Left lung (tissue), 14 donors: ENCODE results near the gene CABP5. TPM values are rescaled to one million over a fixed set of nuclear protein-coding genes. Genes with fewer than 3 reads are reported as not detected.
"Not testable (repeated sequence)": the region's sequence is repeated elsewhere in the genome, so short reads cannot be mapped to it uniquely, and the experiment has no call there.

Experiments used
- ATAC-seq: fragments of 200-7000 bp; cut with Tn5 transposase; one replicate; pipeline ENCODE4 v1.9.1; 2020; ENCODE audit warnings: moderate library complexity
- DNase-seq, 4 donors: peaks; one replicate each; pipeline ENCODE4 v3.0.0-alpha.2; 2013 to 2020
- H3K27ac ChIP-seq, 2 donors: fragments of 200-600 bp; sonication (generic) in 1 of 2; one replicate each; pipeline versions ENCODE4 v1.5.0 to v1.8.0; 2020 to 2021
- H3K27me3 ChIP-seq, 2 donors: fragments of 200-600 bp; sonication (generic) in 1 of 2; one replicate each; pipeline versions ENCODE4 v1.5.0 to v1.8.0; 2020 to 2021
- H3K36me3 ChIP-seq, 2 donors: fragments of 200-600 bp; sonication (generic) in 1 of 2; one replicate each; pipeline versions ENCODE4 v1.5.0 to v1.8.0; 2020 to 2021
- H3K4me1 ChIP-seq, 2 donors: fragments of 200-600 bp; one replicate each; pipeline ENCODE4 v1.8.0; 2021
- H3K4me3 ChIP-seq, 2 donors: fragments of 200-600 bp; sonication (generic) in 1 of 2; one replicate each; pipeline versions ENCODE4 v1.5.0 to v1.8.0; 2020 to 2021; ENCODE audit warnings: mild to moderate bottlenecking in 1 of 2
- H3K9me3 ChIP-seq, 2 donors: fragments of 200-600 bp; sonication (generic) in 1 of 2; one replicate each; pipeline versions ENCODE4 v1.5.0 to v1.8.0; 2020 to 2021
- intact Hi-C, 2 donors: fragments of 100-400 bp; cut with DNase I; formaldehyde crosslinking; loops; one replicate each; pipeline versions ENCODE4 v1.11.2 to v1.14.2; 2022
- long read RNA-seq, 12 donors: library from polyadenylated mRNA in 2 of 12; unstranded in 2 of 12; transcript quantifications; one replicate each; pipeline ENCODE4 v2.0.0 and lab custom pipeline, GENCODE V29; 2019 to 2026
- polyA plus RNA-seq, 6 donors: library from polyadenylated mRNA; unstranded; fragments of 120-200 nt; gene quantifications; one replicate each; pipeline ENCODE4 v1.2.1, GENCODE V29; 2013; ENCODE audit not compliant: insufficient read length in 6 of 6
- total RNA-seq, 2 donors: library from RNA; stranded (reverse); fragmentation: NEBNext Ultra II Directional; extraction: Animal tissue kit (Norgen Biotek cat#: 25700); gene quantifications; one replicate each; pipeline ENCODE4 v1.2.1, GENCODE V29; 2021
- TF ChIP-seq, protein P1 (sequence below), 2 donors: fragments of 200-600 bp; sonication (generic) in 1 of 2; IDR thresholded peaks; one replicate each; pipeline versions ENCODE4 v1.5.0 to v1.8.0; 2021; ENCODE audit warnings: antibody characterized with exemption in 2 of 2
- donor health status: DM: no; HTN: yes; CAD: no.
- donor health status: DM: no; HTN: no; CAD: no.

CABP5 gene
- total RNA-seq (not detected), polyA plus RNA-seq (not detected)
- long read RNA-seq, donor 1: 0 reads
- long read RNA-seq, donor 2: 0 reads
- long read RNA-seq, donor 3: 0 reads
- long read RNA-seq, donor 4: 0 reads
- long read RNA-seq, donor 5: 0 reads
- long read RNA-seq, donor 6: 0 reads
- long read RNA-seq, donor 7: 0 reads
- long read RNA-seq, donor 8: 0 reads
- long read RNA-seq, donor 9: 0 reads
- long read RNA-seq, donor 10: 0 reads
- long read RNA-seq, donor 11: 0 reads
- long read RNA-seq, donor 12: 0 reads

DNA sequence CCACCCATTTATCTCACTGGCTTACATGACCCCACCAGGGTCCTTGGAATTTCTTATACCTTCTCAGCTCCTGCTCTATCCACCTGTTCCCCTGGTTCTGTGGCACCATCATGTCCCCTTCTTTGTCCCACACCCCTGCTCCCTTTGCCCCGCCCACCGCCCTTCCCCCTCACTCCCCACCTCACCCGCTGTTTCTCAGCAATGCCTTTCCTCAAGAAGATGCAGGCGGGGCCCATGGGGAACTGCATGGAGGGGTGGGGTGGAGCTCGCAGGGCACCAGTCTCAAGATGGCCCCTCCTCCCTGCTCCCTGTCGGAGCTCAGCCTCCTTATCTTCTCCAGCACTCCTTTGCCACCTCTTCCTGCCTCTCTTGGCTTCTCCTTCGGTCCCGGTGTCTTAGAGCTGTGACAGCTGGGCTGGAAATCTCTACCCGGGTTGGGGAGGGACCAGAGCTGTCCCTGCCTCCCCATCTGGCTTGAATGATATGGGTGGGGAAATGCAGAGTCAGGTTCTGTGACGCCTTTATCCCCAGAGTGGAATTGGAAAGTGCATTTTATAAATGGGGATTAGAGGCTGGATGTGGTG, at the start of gene CABP5:
Gene CABP5, minus strand, starts transcription at position 405 of the 584 bp plus-strand sequence. Its CDS starts 157 bp downstream, at position 248.
- Histone ChIP-seq H3K27me3 (peaks cover 0 to 19% of the 10 kb centered on the region in 2 donors), H3K4me3 (no peak within 1 kb of the TSS), H3K27ac (no peak within 1 kb of the TSS), H3K4me1 (no peaks in the 10 kb centered on the region), H3K36me3 (no peaks in the 10 kb centered on the region), H3K9me3 (no peaks in the 10 kb centered on the region)
- no peak for ATAC-seq
- intact Hi-C loops: no loop called here
- no peak for DNase-seq
- TF ChIP-seq, protein P1, sequence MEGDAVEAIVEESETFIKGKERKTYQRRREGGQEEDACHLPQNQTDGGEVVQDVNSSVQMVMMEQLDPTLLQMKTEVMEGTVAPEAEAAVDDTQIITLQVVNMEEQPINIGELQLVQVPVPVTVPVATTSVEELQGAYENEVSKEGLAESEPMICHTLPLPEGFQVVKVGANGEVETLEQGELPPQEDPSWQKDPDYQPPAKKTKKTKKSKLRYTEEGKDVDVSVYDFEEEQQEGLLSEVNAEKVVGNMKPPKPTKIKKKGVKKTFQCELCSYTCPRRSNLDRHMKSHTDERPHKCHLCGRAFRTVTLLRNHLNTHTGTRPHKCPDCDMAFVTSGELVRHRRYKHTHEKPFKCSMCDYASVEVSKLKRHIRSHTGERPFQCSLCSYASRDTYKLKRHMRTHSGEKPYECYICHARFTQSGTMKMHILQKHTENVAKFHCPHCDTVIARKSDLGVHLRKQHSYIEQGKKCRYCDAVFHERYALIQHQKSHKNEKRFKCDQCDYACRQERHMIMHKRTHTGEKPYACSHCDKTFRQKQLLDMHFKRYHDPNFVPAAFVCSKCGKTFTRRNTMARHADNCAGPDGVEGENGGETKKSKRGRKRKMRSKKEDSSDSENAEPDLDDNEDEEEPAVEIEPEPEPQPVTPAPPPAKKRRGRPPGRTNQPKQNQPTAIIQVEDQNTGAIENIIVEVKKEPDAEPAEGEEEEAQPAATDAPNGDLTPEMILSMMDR (IDR thresholded peaks at IDR 0.05): no peak

DNA sequence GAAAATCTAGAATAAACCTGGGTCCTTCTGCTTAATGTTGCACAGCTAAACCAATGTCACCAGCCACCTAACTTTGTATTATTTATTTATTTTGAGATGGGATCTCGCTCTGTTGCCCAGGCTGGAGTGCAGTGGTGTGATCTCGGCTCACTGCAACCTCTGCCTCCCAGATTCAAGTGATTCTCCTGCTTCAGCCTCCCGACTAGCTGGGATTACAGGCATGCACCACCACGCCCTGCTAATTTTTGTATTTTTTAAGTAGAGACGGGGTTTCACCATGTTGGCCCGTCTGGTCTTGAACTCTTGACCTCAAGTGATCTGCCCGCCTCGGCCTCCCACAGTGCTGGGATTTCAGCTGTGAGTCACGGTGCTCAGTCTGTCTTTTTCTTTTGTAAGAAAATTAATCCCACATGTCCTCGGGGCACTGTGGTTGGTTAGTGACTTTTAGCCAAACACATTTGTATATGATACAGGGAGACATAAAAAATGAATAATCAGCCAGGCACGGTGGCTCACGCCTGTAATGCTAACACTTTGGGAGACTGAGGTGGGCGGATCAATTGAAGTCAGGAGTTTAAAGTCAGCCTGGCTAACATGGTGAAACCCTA, 47.3 kb upstream of the CABP5 start:
- peaks cover 0 to 18% of the 10 kb centered on the region in 2 donors for H3K36me3 ChIP-seq
- H3K4me1 ChIP-seq, H3K27ac ChIP-seq, DNase-seq, H3K9me3 ChIP-seq, H3K4me3 ChIP-seq, H3K27me3 ChIP-seq, intact Hi-C loops, ATAC-seq: not testable (repeated sequence)

DNA sequence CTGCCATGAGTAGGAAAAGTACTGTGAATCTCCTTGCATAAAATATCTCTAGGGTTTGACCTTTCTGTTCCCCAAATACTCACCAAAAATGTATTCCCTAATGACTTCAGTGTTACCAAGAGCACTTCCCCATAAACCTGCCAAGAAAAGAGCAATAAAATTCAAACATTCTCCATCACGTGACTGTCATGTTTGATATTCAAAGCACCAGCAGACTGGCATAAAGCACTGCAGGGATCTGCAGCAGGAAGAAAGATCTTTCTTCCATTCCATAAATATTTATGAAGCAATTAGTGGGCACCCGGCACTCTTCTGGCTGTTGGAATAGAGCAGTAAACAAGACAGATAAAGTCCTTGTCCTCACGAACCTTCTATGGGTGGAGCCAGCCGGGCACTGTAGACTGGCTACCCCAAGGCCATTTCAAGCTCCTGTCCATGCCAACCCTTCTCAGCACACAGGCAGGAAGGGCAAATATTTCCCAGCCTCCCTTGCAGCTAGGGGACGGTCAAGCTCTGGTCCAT, 46.5 kb upstream of the CABP5 start:
- ATAC-seq: no peak
- peaks cover 0 to 17% of the 10 kb centered on the region in 2 donors for H3K36me3 ChIP-seq
- peaks cover 0 to 5% of the 10 kb centered on the region in 2 donors for H3K9me3 ChIP-seq
- H3K4me1 ChIP-seq: no peaks in the 10 kb centered on the region
- H3K27me3 ChIP-seq: no peaks in the 10 kb centered on the region
- intact Hi-C loops: no loop called here
- no peak overlapping the region for H3K27ac ChIP-seq
- no peak overlapping the region for H3K4me3 ChIP-seq
- TF ChIP-seq, protein P1 (IDR thresholded peaks at IDR 0.05): no peak
- DNase-seq: no peak

DNA sequence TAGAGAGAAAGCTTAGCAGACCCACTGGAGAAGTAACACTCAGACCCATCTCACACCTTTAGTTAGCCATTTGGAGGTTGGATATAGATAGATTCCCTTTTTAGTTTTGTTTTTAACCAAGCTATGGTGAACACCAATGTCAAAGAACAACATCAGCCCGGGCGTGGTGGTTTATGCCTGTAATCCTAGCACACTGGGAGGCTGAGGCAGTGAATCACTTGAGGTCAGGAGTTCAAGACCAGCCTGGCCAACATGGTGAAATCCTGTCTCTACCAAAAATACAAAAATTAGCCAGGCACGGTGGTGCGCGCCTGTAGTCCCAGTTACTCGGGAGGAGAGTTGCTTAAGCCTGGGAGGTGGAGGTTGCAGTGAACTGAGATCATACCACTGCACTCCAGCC, 45.1 kb upstream of the CABP5 start:
- H3K4me3 ChIP-seq, H3K9me3 ChIP-seq, H3K4me1 ChIP-seq, H3K27ac ChIP-seq, intact Hi-C loops, H3K27me3 ChIP-seq, H3K36me3 ChIP-seq, DNase-seq, ATAC-seq: not testable (repeated sequence)

DNA sequence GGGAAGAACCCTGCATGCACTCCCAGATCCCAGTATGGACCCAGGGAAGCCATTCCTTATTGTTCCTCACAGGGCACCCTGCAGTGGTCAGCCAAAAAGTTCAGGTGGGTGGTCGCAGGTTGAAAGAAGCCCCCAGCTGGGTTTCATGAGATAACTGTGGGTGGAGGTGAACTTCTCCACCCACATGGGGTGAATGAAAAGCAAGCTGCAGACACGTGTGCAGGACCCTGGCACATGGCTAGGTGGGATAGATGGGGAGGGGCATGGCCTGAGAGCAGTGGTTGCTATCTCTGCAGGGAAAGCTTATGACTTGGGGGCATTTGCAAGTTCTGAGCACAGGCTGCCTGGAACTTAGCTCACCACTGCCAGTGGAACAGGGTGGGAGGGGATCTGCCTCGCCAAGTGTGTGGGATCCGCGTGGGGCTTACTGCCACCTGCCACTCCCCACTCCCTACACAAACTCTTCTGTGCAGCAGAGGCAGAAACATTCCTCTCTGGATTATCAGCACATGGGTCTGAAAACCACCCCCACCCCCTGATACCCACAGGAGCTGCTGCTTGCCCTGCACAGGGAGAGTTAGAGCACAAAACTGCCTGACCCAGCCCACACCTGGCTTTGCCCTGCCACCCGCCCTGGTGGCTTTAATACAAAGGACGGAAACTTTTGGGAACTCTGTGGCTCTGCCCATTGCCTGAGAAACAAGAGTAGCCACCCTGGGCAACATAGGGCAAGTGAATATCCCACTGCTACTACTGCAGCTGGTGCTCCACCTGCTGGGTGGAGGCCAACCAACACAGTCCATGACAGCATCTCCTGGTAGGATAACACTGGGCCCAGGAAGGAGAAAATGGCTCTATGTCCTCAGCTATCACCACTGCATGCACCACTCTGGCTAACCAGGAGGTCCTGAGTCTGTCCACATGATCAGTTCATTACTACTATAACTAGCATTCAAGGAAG, 42.3 kb upstream of the CABP5 start:
- intact Hi-C loops: no loop called here
- no peaks in the 10 kb centered on the region for H3K27me3 ChIP-seq
- H3K36me3 ChIP-seq: no peaks in the 10 kb centered on the region
- H3K4me3 ChIP-seq: no peak overlapping the region
- TF ChIP-seq, protein P1 (IDR thresholded peaks at IDR 0.05): no peak
- H3K27ac ChIP-seq: no peak overlapping the region
- DNase-seq (no peak), ATAC-seq (no peak)
- H3K4me1 ChIP-seq: no peaks in the 10 kb centered on the region
- no peaks in the 10 kb centered on the region for H3K9me3 ChIP-seq
